A673 (cell line): Measurements from ENCODE around the gene DHRS3.

ENCODE experiments used
- CTCF ChIP-seq: fragments of 300-800, 200-600 bp; sonication (generic); conservative IDR thresholded peaks from 2 replicates; pipeline ENCODE4 v1.5.1; 2017; ENCODE audit warnings: low read depth, mild to moderate bottlenecking, antibody characterized with exemption, low read length, moderate library complexity, mixed read lengths
- EZH2 ChIP-seq: fragments of 200-600 bp; sonication (generic); IDR thresholded peaks from 2 replicates; pipeline ENCODE4 v1.6.1; 2017; ENCODE audit warnings: borderline replicate concordance, low read depth, mild to moderate bottlenecking, mixed read lengths, antibody characterized with exemption, low read length; ENCODE audit not compliant: poor library complexity, severe bottlenecking

- TF ChIP-seq CTCF (no peak), EZH2 (no peak)
These were observed 22.3 kb downstream of the DHRS3 start for GRCh38 chr1:12595757-12596006.
